Vagina (tissue), 2 donors: ENCODE data around the gene AGRN. TPM values are rescaled to one million over a fixed set of nuclear protein-coding genes. Genes with fewer than 3 reads are reported as not detected.

Experiments used
- DNase-seq, 2 donors: peaks; one replicate each; pipeline ENCODE4 v3.0.0-alpha.2; 2017; ENCODE audit errors: extremely low spot score in 2 of 2
- H3K27ac ChIP-seq: fragments of 200-600 bp; sonication (generic); one replicate; pipeline ENCODE4 v1.5.1; 2019
- H3K27me3 ChIP-seq: fragments of 200-600 bp; sonication (generic); one replicate; pipeline ENCODE4 v1.5.1; 2019
- H3K36me3 ChIP-seq, 2 donors: fragments of 200-600 bp; sonication (generic); one replicate each; pipeline ENCODE4 v1.5.1; 2017 to 2019
- H3K4me1 ChIP-seq: fragments of 200-600 bp; sonication (generic); one replicate; pipeline ENCODE4 v1.5.1; 2019
- H3K4me3 ChIP-seq, 2 donors: fragments of 200-600 bp; sonication (generic); 1 replicate in 1 of 2; 2 replicates in 1 of 2; pipeline ENCODE4 v1.5.1; 2016 to 2019
- H3K9me3 ChIP-seq: fragments of 200-600 bp; sonication (generic); one replicate; pipeline ENCODE4 v1.5.1; 2019
- CTCF ChIP-seq, 3 experiments: fragments of 450-650 bp in 2 of 3; fragments of 200-600 bp in 1 of 3; sonication (generic) in 1 of 3; IDR thresholded peaks; one replicate each; pipeline ENCODE4 v1.5.1; 2017 to 2019; ENCODE audit warnings: antibody characterized with exemption in 3 of 3, mild to moderate bottlenecking in 2 of 3, moderate library complexity in 2 of 3
- POLR2A ChIP-seq, 2 donors: fragments of 450-650 bp; IDR thresholded peaks; one replicate each; pipeline ENCODE4 v1.6.1; 2017; ENCODE audit warnings: antibody characterized with exemption in 2 of 2, mild to moderate bottlenecking in 2 of 2, moderate library complexity in 2 of 2
- POLR2AphosphoS5 ChIP-seq, 2 donors: sonication (generic); formaldehyde crosslinking; IDR thresholded peaks; one replicate each; pipeline ENCODE4 v1.9.0; 2017; ENCODE audit warnings: antibody characterized with exemption in 2 of 2, mild to moderate bottlenecking in 2 of 2, low read depth in 1 of 2; ENCODE audit not compliant: insufficient read depth in 1 of 2
- intact Hi-C: fragments of 100-400 bp; cut with DNase I; formaldehyde crosslinking; loops from one replicate; pipeline ENCODE4 v1.15.1; 2023
- total RNA-seq: library from RNA; depleted of rRNA; stranded (reverse); fragments of >200 nt; gene quantifications from one replicate; pipeline ENCODE4 v1.2.3, GENCODE V29; 2016

Gene AGRN
- total RNA-seq, 1 donor from 2014 or later = 25.5 TPM

DNA sequence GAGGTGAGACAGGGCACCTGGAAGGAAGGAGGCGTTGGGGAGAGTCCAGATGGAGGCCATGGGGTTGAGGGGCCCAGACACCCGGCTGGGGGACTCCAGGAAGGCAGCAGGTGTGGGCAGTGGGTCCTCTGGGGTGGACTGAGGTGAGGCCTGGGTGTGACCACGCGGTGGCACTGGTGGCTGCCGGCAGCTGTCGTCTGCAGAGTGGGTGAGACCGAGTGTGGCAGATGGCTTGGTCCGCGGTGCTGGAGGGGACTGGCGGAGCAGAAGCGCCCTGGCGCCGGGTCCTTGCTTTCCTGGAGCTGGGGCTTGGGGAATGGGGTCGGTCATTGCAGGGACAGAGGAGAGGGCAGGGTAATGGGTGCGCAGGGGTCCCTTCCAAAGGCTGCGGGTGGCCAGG, 12.5 kb downstream of the AGRN start:
- intact Hi-C loops = no loop called here
- no peaks in the 10 kb centered on the region for H3K9me3 ChIP-seq
- no peak overlapping the region for H3K27ac ChIP-seq
- DNase-seq = no peak
- no peaks in the 10 kb centered on the region for H3K36me3 ChIP-seq
- TF ChIP-seq CTCF (IDR thresholded peaks at IDR 0.05) (no peak), POLR2A (IDR thresholded peaks at IDR 0.05) (no peak), POLR2AphosphoS5 (IDR thresholded peaks at IDR 0.05; ENCODE audit: insufficient read depth in 1 of 2, low read depth in 1 of 2) (no peak)
- H3K27me3 ChIP-seq = peaks cover 5% of the 10 kb centered on the region
- H3K4me1 ChIP-seq = peaks cover 22% of the 10 kb centered on the region
- peak overlapping the region in 1 of 2 donors; percentile 60 for H3K4me3 ChIP-seq

DNA sequence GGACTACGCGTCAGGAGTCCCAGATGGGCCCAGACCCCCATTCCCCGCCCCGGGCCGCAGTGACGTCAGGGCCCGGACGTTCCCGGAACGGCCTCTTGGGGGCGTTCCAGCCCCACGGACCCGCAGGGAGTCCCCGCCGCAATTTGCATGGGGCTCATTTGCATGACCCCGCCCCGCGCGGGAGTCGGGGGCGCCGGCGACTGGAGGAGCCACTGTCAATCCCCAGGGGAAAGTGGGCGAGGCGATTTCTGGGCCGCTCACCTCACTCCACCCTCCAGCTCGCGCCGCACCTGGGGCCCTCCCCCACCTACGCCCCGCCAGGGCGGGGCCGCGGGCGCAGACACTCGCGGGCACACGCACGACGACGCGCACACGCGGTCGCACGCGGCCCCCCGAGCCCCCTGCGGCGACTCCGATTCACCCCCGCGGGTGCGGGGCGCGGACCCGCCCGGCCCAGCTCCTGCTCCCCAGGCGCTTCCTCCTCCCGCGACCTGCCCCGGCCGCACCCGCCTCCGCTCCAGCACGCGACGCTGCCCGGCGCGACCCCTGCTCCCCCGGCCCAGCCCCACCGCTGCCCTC, 13.2 kb downstream of the AGRN start:
- intact Hi-C loops = no loop called here
- no peaks in the 10 kb centered on the region for H3K36me3 ChIP-seq
- no peak overlapping the region for H3K27ac ChIP-seq
- TF ChIP-seq CTCF (IDR thresholded peaks at IDR 0.05) (peak; percentile 31 to 52 (median 50)), POLR2A (IDR thresholded peaks at IDR 0.05) (no peak), POLR2AphosphoS5 (IDR thresholded peaks at IDR 0.05; ENCODE audit: insufficient read depth in 1 of 2, low read depth in 1 of 2) (peak in 1 of 2 donors; percentile 34)
- H3K27me3 ChIP-seq = peaks cover 5% of the 10 kb centered on the region
- H3K4me1 ChIP-seq = peaks cover 22% of the 10 kb centered on the region
- H3K4me3 ChIP-seq = peak overlapping the region; percentile 36 to 60
- no peak for DNase-seq
- H3K9me3 ChIP-seq = no peaks in the 10 kb centered on the region

DNA sequence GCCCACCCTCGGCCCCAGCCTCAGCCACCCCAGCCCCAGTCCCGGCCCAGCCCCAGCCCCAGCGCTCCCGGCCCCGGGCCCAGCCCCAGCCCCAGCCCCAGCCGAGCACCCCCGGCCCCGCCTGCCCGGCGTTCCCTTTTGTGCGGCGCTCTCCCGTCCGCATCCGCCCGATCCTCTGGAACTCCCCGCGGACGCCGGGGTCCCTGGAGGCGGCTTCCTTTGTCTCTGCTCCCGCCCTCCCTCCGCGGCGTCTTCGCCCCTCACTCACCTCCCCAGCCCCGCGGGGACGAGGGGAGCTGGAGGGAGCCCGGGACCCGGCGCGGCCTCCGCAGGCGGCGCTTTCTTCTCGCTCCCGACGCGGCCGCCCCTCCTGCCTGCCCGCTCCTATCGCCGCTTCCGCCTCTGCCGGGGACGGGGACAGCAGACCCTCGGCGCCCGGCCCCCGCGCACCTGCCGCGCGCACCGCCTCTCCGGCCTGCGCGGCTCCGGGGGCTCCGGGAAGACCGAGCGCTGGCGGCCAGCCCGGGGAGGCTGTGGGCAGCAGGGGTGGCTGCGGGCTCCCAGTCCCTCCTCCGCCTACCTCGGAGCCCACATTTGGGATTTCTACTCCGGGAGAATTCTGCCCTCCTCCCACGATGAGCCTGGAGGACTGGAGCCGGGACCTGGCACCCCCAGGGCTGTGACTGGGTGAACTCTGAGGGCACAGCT, 14.0 kb downstream of the AGRN start:
- peaks cover 5% of the 10 kb centered on the region for H3K27me3 ChIP-seq

DNA sequence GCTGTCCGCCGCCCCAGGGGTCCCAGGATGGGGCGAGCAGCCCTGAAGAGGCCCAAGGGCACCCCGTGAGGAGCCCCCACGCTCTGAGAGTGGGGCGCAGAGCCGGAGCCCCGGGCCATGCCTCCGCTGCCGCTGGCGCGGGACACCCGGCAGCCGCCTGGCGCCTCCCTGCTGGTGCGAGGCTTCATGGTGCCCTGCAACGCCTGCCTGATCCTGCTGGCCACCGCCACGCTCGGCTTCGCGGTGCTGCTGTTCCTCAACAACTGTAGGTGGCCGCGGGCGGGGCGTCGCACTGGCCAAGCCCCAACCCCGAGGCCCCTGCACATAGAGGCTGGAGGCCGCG, 14.5 kb downstream of the AGRN start:
- Histone ChIP-seq H3K9me3 (no peaks in the 10 kb centered on the region), H3K4me1 (peaks cover 29% of the 10 kb centered on the region), H3K27me3 (peaks cover 5% of the 10 kb centered on the region), H3K36me3 (no peaks in the 10 kb centered on the region), H3K4me3 (peak overlapping the region in 1 of 2 donors; percentile 60), H3K27ac (no peak overlapping the region)
- DNase-seq = no peak
- intact Hi-C loops = no loop called here
- no peak for TF ChIP-seq CTCF (IDR thresholded peaks at IDR 0.05)
- no peak for TF ChIP-seq POLR2AphosphoS5 (IDR thresholded peaks at IDR 0.05; ENCODE audit: insufficient read depth in 1 of 2, low read depth in 1 of 2)
- TF ChIP-seq POLR2A (IDR thresholded peaks at IDR 0.05) = no peak

More for the DNA sequence above, 14.0 kb downstream of the AGRN start:
- no peak for DNase-seq
- intact Hi-C loops = no loop called here
- Histone ChIP-seq H3K36me3 (no peaks in the 10 kb centered on the region), H3K4me3 (peak overlapping the region; percentile 36 to 60), H3K9me3 (no peaks in the 10 kb centered on the region), H3K4me1 (peaks cover 24% of the 10 kb centered on the region), H3K27ac (no peak overlapping the region)
- TF ChIP-seq CTCF (IDR thresholded peaks at IDR 0.05) (no peak), POLR2A (IDR thresholded peaks at IDR 0.05) (no peak)

- H3K27ac ChIP-seq = no peak overlapping the region
- H3K27me3 ChIP-seq = peaks cover 5% of the 10 kb centered on the region
- DNase-seq = no peak
- no peaks in the 10 kb centered on the region for H3K36me3 ChIP-seq
- no peak for TF ChIP-seq CTCF (IDR thresholded peaks at IDR 0.05)
- TF ChIP-seq POLR2AphosphoS5 (IDR thresholded peaks at IDR 0.05; ENCODE audit: insufficient read depth in 1 of 2, low read depth in 1 of 2) = no peak
- H3K4me1 ChIP-seq = peaks cover 40% of the 10 kb centered on the region
- intact Hi-C loops = no loop called here
- no peak overlapping the region for H3K4me3 ChIP-seq
- H3K9me3 ChIP-seq = no peaks in the 10 kb centered on the region
Observed at GRCh38 chr1:1035291-1035943, 15.5 kb downstream of the AGRN start.
